GM19452 (cell line): ENCODE results near the gene SARS2.

Source experiments
- ATAC-seq: cut with Tn5 transposase; IDR thresholded peaks from one replicate; pipeline ENCODE4 v1.9.1; 2021; ENCODE audit not compliant: unreplicated experiment

SARS2 gene

DNA sequence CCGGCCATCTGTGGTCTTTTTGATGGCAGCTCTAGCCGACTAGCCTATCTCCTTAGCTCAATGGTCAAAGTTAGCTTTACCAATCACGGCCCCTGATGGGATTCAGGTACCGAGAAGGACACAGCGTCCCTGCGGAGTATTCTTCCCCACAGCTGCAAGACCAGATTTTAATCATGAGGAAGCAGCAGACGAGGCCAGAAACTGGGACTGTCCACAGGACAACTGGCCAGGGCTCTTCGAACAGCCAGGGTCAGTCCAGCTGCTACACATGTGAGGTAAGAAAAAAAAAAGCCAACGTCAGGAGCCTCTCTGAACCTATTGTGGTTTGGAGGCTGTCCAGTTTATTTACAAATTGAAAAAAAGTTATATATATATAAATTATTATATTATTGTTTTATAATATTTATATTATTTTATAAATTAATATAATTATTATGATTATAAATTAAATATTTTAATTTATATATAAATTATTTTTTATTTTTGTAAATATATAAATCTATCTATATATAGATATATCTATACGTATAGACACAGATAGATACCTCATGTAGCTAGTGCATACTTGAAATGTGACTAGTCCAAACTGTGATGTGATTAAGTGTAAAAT lies 63.3 kb downstream of the SARS2 start:
- no peak for ATAC-seq
